Lower leg skin (tissue), 3 donors: ENCODE measurements around the gene ITGB5.

Experiments
- CTCF ChIP-seq, 3 donors: fragments of 450-650 bp; IDR thresholded peaks; one replicate each; pipeline ENCODE4 v1.5.1; 2016; ENCODE audit warnings: antibody characterized with exemption in 3 of 3, mild to moderate bottlenecking in 3 of 3, moderate library complexity in 2 of 3
- POLR2A ChIP-seq, 2 donors: fragments of 450-650 bp; IDR thresholded peaks; one replicate each; pipeline ENCODE4 v1.6.1; 2016 to 2017; ENCODE audit warnings: antibody characterized with exemption in 2 of 2, mild to moderate bottlenecking in 1 of 2, moderate library complexity in 1 of 2

DNA sequence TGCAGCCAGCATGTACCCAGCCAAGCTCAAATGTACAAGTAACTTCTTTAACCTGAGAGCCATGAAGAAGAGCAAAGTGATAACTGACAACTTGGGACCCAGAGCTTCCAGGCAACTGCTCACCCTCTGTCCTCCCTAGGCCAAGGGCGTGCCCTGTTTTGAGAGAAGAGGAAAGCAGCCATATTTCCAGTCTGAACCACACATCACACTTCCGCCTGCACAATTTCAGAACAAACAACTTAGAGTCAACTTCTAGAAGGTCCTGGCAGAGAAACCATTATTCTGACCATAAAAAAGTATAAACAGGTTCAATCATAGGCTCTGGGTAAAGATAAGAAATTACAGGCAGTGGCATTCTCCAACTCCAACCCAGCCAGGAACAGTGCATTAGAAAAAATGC is 50.1 kb downstream of the ITGB5 start:
- TF ChIP-seq CTCF (IDR thresholded peaks at IDR 0.05) (no peak), POLR2A (IDR thresholded peaks at IDR 0.05) (no peak)
